Tibial nerve (tissue), 4 donors: ENCODE results near the gene ZNF341. TPM values are rescaled to one million over a fixed set of nuclear protein-coding genes. Genes with fewer than 3 reads are reported as not detected.

Experiments
- DNase-seq, 2 donors: peaks; one replicate each; pipeline ENCODE4 v3.0.0-alpha.2; 2019; ENCODE audit warnings: low spot score in 2 of 2
- H3K27ac ChIP-seq, 4 donors: fragments of 200-600 bp; sonication (generic) in 3 of 4; one replicate each; pipeline ENCODE4 v1.5.1; 2017 to 2019; ENCODE audit warnings: mild to moderate bottlenecking in 1 of 4
- H3K27me3 ChIP-seq, 2 donors: fragments of 200-600 bp; sonication (generic) in 1 of 2; one replicate each; pipeline versions ENCODE4 v1.5.1 to v1.6.0; 2017 to 2019
- H3K36me3 ChIP-seq, 3 donors: fragments of 200-600 bp; sonication (generic); one replicate each; pipeline ENCODE4 v1.5.1; 2018 to 2019
- H3K4me1 ChIP-seq, 4 donors: fragments of 200-600 bp; sonication (generic) in 3 of 4; one replicate each; pipeline ENCODE4 v1.5.1; 2017 to 2019
- H3K4me3 ChIP-seq, 4 donors: fragments of 200-600 bp; sonication (generic) in 3 of 4; one replicate each; pipeline ENCODE4 v1.5.1; 2017 to 2019; ENCODE audit warnings: mild to moderate bottlenecking in 1 of 4, moderate library complexity in 1 of 4
- H3K9me3 ChIP-seq, 4 donors: fragments of 200-600 bp; sonication (generic) in 3 of 4; one replicate each; pipeline ENCODE4 v1.5.1; 2017 to 2019
- CTCF ChIP-seq, 5 experiments: fragments of 200-600 bp in 3 of 5; fragments of 450-650 bp in 2 of 5; sonication (generic) in 3 of 5; IDR thresholded peaks; one replicate each; pipeline ENCODE4 v1.5.1; 2016 to 2019; ENCODE audit warnings: antibody characterized with exemption in 5 of 5, mild to moderate bottlenecking in 3 of 5, moderate library complexity in 2 of 5
- EP300 ChIP-seq, 2 donors: sonication (generic); formaldehyde crosslinking; IDR thresholded peaks; one replicate each; pipeline ENCODE4 v1.6.1; 2017; ENCODE audit warnings: antibody characterized with exemption in 2 of 2, mild to moderate bottlenecking in 1 of 2
- POLR2A ChIP-seq, 2 donors: fragments of 450-650 bp; IDR thresholded peaks; one replicate each; pipeline ENCODE4 v1.6.1; 2017; ENCODE audit warnings: antibody characterized with exemption in 2 of 2, mild to moderate bottlenecking in 2 of 2, moderate library complexity in 2 of 2
- whole genome bisulfite sequencing, 2 donors: methylation state at CpG; one replicate each; pipeline ENCODE4 v1.1.5; 2018; 5-methylcytosine and 5-hydroxymethylcytosine counted together
- total RNA-seq, 4 donors: library from RNA; depleted of rRNA; stranded (reverse); fragments of >200 nt; gene quantifications; one replicate each; pipeline ENCODE4 v1.1.0, GENCODE V29; 2016

The ZNF341 gene
- total RNA-seq, 4 donors from 2014 or later = 1.7 to 4.8 (median 2.1) TPM

GRCh38 chr20:33781945-33782344, 50.1 kb downstream of the ZNF341 start:
- Histone ChIP-seq H3K4me3 (no peak overlapping the region), H3K9me3 (no peaks in the 10 kb centered on the region), H3K27me3 (no peaks in the 10 kb centered on the region), H3K4me1 (no peaks in the 10 kb centered on the region), H3K27ac (no peak overlapping the region), H3K36me3 (peaks cover 0 to 37% (median 0%) of the 10 kb centered on the region in 3 donors)
- TF ChIP-seq POLR2A (IDR thresholded peaks at IDR 0.05) = no peak
- TF ChIP-seq EP300 (IDR thresholded peaks at IDR 0.05) = no peak
- TF ChIP-seq CTCF (IDR thresholded peaks at IDR 0.05) = no peak
- WGBS, 2 donors = 100% methylated on average over 1 of the region's 1 CpG
- DNase-seq = no peak

- H3K4me3 ChIP-seq = no peak overlapping the region
- TF ChIP-seq CTCF (IDR thresholded peaks at IDR 0.05) (no peak), POLR2A (IDR thresholded peaks at IDR 0.05) (no peak), EP300 (IDR thresholded peaks at IDR 0.05) (no peak)
- WGBS, 2 donors = 80 to 82% methylated on average over 5 of the region's 5 CpGs
- no peak overlapping the region for H3K27ac ChIP-seq
- DNase-seq = no peak
- peaks cover 0 to 45% (median 0%) of the 10 kb centered on the region in 3 donors for H3K36me3 ChIP-seq
- no peaks in the 10 kb centered on the region for H3K4me1 ChIP-seq
- H3K9me3 ChIP-seq = no peaks in the 10 kb centered on the region
- H3K27me3 ChIP-seq = no peaks in the 10 kb centered on the region
Measured at GRCh38 chr20:33783256-33783655, 51.5 kb downstream of the ZNF341 start.

- TF ChIP-seq CTCF (IDR thresholded peaks at IDR 0.05) (no peak), EP300 (IDR thresholded peaks at IDR 0.05) (no peak), POLR2A (IDR thresholded peaks at IDR 0.05) (no peak)
- no peaks in the 10 kb centered on the region for H3K27me3 ChIP-seq
- H3K36me3 ChIP-seq = peaks cover 0 to 51% (median 0%) of the 10 kb centered on the region in 3 donors
- H3K9me3 ChIP-seq = no peaks in the 10 kb centered on the region
- H3K4me1 ChIP-seq = no peaks in the 10 kb centered on the region
- no peak overlapping the region for H3K4me3 ChIP-seq
- WGBS, 2 donors = 64 to 77% methylated on average over 5 of the region's 5 CpGs
- no peak for DNase-seq
- H3K27ac ChIP-seq = no peak overlapping the region
Measured at GRCh38 chr20:33783818-33784217, 52.0 kb downstream of the ZNF341 start.

- H3K4me3 ChIP-seq = no peak overlapping the region
- no peak for DNase-seq
- H3K36me3 ChIP-seq = peaks cover 0 to 55% (median 0%) of the 10 kb centered on the region in 3 donors
- no peaks in the 10 kb centered on the region for H3K27me3 ChIP-seq
- no peak overlapping the region for H3K27ac ChIP-seq
- TF ChIP-seq EP300 (IDR thresholded peaks at IDR 0.05) (no peak), CTCF (IDR thresholded peaks at IDR 0.05) (no peak), POLR2A (IDR thresholded peaks at IDR 0.05) (no peak)
- no peaks in the 10 kb centered on the region for H3K9me3 ChIP-seq
- peaks cover 0 to 2% (median 0%) of the 10 kb centered on the region in 4 donors for H3K4me1 ChIP-seq
- WGBS, 2 donors = 64 to 68% methylated on average over 2 of the region's 2 CpGs
Measured at GRCh38 chr20:33784225-33784624, 52.4 kb downstream of the ZNF341 start.

- H3K36me3 ChIP-seq = peaks cover 0 to 67% (median 0%) of the 10 kb centered on the region in 3 donors
- H3K4me1 ChIP-seq = peaks cover 0 to 3% (median 0%) of the 10 kb centered on the region in 4 donors
- no peaks in the 10 kb centered on the region for H3K27me3 ChIP-seq
- no peak for DNase-seq
- no peak overlapping the region for H3K4me3 ChIP-seq
- no peak for TF ChIP-seq CTCF (IDR thresholded peaks at IDR 0.05)
- no peak for TF ChIP-seq POLR2A (IDR thresholded peaks at IDR 0.05)
- TF ChIP-seq EP300 (IDR thresholded peaks at IDR 0.05) = no peak
- H3K27ac ChIP-seq = no peak overlapping the region
- no peaks in the 10 kb centered on the region for H3K9me3 ChIP-seq
- WGBS, 2 donors = 77 to 92% methylated on average over 5 of the region's 5 CpGs
Measured at GRCh38 chr20:33785503-33785902, 53.7 kb downstream of the ZNF341 start.
